HEK293T (cell line): Measurements from ENCODE around the gene CCNA1.
A peak's percentile ranks its signal among the peaks of the same experiment; 100 is the strongest.

Experiments
- CTCF ChIA-PET: fragments of 350-600 bp; formaldehyde crosslinking; extraction: SDS; loops from one replicate; lab custom pipeline; 2021; ENCODE audit warnings: antibody characterized with exemption, inconsistent platforms; lab: Yijun Ruan, JAX
- POLR2A ChIA-PET: fragments of 350-600 bp; formaldehyde crosslinking; extraction: SDS; loops from one replicate; lab custom pipeline; 2020; ENCODE audit warnings: antibody characterized with exemption, inconsistent platforms; lab: Yijun Ruan, JAX
- DNase-seq: peaks from one replicate; pipeline ENCODE4 v3.0.0; 2012; ENCODE audit warnings: mixed read lengths; ENCODE audit errors: extremely low spot score
- ARNT ChIP-seq: fragments of 450-650 bp; IDR thresholded peaks from 2 replicates; pipeline ENCODE4 v1.6.1; 2017; ENCODE audit warnings: mild to moderate bottlenecking
- BHLHE40 ChIP-seq: fragments of 450-650 bp; IDR thresholded peaks from 2 replicates; pipeline ENCODE4 v1.6.1; 2016; ENCODE audit warnings: mild to moderate bottlenecking, moderate library complexity, borderline replicate concordance
- CTBP1 ChIP-seq: fragments of 450-650 bp; IDR thresholded peaks from 2 replicates; pipeline ENCODE4 v1.6.1; 2016; ENCODE audit warnings: borderline replicate concordance
- ELF4 ChIP-seq: fragments of 450-650 bp; IDR thresholded peaks from 2 replicates; pipeline ENCODE4 v1.6.1; 2017; ENCODE audit warnings: antibody characterized with exemption
- FOXA1 ChIP-seq: fragments of 450-650 bp; IDR thresholded peaks from 2 replicates; pipeline ENCODE4 v1.6.1; 2016; ENCODE audit warnings: mild to moderate bottlenecking
- FOXK2 ChIP-seq: fragments of 450-650 bp; IDR thresholded peaks from 2 replicates; pipeline ENCODE4 v1.6.1; 2016; ENCODE audit warnings: mild to moderate bottlenecking
- FOXM1 ChIP-seq: fragments of 450-650 bp; IDR thresholded peaks from 2 replicates; pipeline ENCODE4 v1.6.1; 2017; ENCODE audit warnings: mild to moderate bottlenecking, borderline replicate concordance
- HDGF ChIP-seq: fragments of 450-650 bp; IDR thresholded peaks from 2 replicates; pipeline ENCODE4 v1.6.1; 2017; ENCODE audit warnings: antibody characterized with exemption, borderline replicate concordance
- L3MBTL2 ChIP-seq: fragments of 450-650 bp; conservative IDR thresholded peaks from 2 replicates; pipeline ENCODE4 v1.6.1; 2016; ENCODE audit warnings: mild to moderate bottlenecking
- LEF1 ChIP-seq: fragments of 450-650 bp; IDR thresholded peaks from 2 replicates; pipeline ENCODE4 v1.6.1; 2017; ENCODE audit warnings: mild to moderate bottlenecking, borderline replicate concordance
- NFRKB ChIP-seq: fragments of 450-650 bp; IDR thresholded peaks from 2 replicates; pipeline ENCODE4 v1.6.1; 2016; ENCODE audit warnings: mild to moderate bottlenecking, moderate library complexity
- SP1 ChIP-seq: fragments of 450-650 bp; IDR thresholded peaks from 2 replicates; pipeline ENCODE4 v1.6.1; 2017
- SUZ12 ChIP-seq: fragments of 450-650 bp; IDR thresholded peaks from 2 replicates; pipeline ENCODE4 v1.6.1; 2016; ENCODE audit warnings: mild to moderate bottlenecking
- TARDBP ChIP-seq: fragments of 450-650 bp; IDR thresholded peaks from 2 replicates; pipeline ENCODE4 v1.6.1; 2016
- ZNF384 ChIP-seq: fragments of 450-650 bp; IDR thresholded peaks from 2 replicates; pipeline ENCODE4 v1.6.1; 2016
- TF ChIP-seq, protein P1 (sequence below): fragments of 450-650 bp; IDR thresholded peaks from 2 replicates; pipeline ENCODE4 v1.6.1; 2016

The CCNA1 gene

DNA sequence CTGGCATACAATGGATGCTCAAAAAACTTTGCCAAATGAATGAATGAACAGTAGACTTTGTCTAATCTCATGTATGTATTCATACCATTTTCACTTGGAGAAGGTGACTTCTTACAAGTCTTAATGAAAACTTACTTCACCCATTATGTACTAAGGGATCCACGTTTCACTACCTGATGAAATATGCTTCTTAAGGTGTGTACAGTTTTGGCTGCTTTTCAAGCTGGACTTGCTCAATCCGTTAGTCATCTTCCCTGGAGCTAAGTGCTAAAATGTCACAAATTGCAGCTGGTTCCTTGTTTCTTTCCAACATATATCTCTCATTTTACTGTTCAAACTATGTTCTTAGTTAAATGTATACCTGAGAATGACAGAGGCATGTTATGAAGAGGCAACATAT, 4.2 kb upstream of the CCNA1 start:
- CTCF ChIA-PET, result interaction anchor here (0.8 kb wide), 1 partner anchor 108 kb away, joined by 3 read pairs; no protein-coding TSS in a partner anchor
- TF ChIP-seq L3MBTL2 (no peak), ELF4 (no peak), TARDBP (no peak), CTBP1 (no peak), LEF1 (no peak), FOXA1 (no peak), SP1 (no peak), ARNT (no peak), ZNF384 (no peak), FOXM1 (no peak)
- TF ChIP-seq, protein P1, sequence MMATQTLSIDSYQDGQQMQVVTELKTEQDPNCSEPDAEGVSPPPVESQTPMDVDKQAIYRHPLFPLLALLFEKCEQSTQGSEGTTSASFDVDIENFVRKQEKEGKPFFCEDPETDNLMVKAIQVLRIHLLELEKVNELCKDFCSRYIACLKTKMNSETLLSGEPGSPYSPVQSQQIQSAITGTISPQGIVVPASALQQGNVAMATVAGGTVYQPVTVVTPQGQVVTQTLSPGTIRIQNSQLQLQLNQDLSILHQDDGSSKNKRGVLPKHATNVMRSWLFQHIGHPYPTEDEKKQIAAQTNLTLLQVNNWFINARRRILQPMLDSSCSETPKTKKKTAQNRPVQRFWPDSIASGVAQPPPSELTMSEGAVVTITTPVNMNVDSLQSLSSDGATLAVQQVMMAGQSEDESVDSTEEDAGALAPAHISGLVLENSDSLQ, result no peak
- no peak for DNase-seq
- POLR2A ChIA-PET, result no interaction called here

DNA sequence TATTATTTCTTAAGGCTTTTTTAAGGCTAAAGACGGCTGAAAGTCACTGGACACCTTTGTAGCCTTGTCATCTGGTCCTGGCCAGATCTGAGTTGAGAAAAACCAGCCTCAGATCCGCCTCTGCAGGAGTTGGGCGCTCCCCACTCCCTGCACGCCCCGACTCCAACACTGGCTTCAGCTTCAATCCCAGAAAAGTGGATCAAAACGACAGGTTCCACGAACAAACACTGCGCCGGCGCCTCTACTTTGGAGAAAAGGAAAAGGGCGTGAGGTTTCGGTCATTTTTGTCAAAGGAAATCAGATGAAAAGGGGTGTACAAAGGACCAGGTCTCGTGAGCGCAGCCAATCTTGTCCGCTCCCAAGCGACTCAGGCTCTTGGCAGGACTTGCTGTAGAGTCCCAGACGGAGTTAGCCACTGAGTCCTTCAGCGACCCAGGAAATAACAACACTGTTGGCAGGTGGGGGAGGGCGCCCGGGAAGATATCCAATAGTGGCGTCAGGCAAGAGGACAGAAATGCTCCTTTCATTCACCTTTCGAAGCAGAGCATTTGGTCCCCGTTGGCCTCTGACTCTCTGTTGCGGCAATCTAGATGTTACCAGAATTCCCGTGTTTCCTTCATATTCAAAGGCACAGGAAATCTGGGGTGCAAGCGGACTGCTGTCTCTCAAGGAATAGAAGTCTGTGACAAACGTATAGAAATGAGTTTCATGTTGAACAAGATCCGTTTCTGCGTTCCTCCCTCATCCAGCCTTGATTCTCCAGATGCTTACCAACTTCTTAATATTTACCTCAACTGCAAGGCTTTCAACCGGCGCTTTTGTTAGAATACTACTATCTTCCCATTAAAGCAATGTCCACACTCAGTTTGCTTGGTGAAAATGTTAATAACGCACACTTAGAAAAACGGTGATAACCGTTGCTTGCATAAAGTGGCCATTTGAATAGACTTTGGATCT, 1.8 kb upstream of the CCNA1 start:
- CTCF ChIA-PET, result no interaction called here
- POLR2A ChIA-PET, result no interaction called here
- TF ChIP-seq L3MBTL2, result no peak
- TF ChIP-seq BHLHE40, result no peak
- no peak for TF ChIP-seq SUZ12
- no peak for TF ChIP-seq FOXM1
- TF ChIP-seq NFRKB, result no peak
- no peak for TF ChIP-seq SP1
- no peak for TF ChIP-seq ZNF384
- no peak for TF ChIP-seq FOXK2
- no peak for TF ChIP-seq ELF4
- TF ChIP-seq LEF1, result no peak
- no peak for TF ChIP-seq HDGF
- no peak for TF ChIP-seq FOXA1
- TF ChIP-seq CTBP1, result no peak
- TF ChIP-seq ARNT, result no peak
- TF ChIP-seq, protein P1, result no peak
- no peak for TF ChIP-seq TARDBP
- DNase-seq, result no peak

DNA sequence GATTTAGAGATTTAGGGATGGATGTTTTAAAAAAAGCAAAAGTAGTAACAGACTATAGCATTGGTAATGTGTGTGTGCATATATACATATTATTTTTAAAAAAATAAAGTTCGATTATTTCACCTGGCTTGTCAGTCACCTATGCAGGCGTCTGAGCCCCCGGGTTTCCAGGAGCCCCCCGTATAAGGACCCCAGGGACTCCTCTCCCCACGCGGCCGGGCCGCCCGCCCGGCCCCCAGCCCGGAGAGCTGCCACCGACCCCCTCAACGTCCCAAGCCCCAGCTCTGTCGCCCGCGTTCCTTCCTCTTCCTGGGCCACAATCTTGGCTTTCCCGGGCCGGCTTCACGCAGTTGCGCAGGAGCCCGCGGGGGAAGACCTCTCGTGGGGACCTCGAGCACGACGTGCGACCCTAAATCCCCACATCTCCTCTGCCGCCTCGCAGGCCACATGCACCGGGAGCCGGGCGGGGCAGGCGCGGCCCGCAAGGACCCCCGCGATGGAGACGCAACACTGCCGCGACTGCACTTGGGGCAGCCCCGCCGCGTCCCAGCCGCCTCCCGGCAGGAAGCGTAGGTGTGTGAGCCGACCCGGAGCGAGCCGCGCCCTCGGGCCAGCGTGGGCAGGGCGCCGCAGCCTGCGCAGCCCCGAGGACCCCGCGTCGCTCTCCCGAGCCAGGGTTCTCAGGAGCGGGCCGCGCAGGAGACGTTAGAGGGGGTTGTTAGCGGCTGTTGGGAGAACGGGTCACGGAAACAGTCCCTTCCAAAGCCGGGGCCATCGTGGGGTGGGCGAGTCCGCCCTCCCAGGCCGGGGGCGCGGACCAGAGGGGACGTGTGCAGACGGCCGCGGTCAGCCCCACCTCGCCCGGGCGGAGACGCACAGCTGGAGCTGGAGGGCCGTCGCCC, 840 bp upstream of the CCNA1 start:
- ChIA-PET POLR2A (no interaction called here), CTCF (no interaction called here)
- TF ChIP-seq L3MBTL2, result peak; percentile 81
- TF ChIP-seq HDGF, result no peak
- peak; percentile 39 for DNase-seq

DNA sequence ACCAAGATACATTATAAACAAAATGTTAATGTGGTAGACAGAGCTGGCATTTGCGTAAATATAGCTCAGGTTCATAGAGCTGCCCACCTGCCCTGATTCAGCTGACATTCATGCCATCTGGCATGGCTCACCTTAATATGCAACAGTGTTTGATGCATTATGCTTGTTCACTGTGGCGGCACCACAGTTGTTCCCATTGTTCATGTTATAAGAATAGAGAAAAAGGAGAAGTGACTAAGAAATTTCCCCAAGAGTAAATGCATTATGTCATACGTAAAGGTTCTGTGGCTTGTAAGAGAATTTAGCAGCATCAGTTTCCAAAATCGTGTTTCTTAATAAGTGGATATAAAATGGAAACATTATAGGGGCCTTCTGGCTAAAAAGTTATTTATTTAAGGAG, 4.5 kb downstream of the CCNA1 start:
- CTCF ChIA-PET, result interaction anchor here (0.7 kb wide), 1 partner anchor 9 kb away, joined by 8 read pairs; no protein-coding TSS in a partner anchor
- POLR2A ChIA-PET, result no interaction called here
- DNase-seq, result no peak
- TF ChIP-seq NFRKB (no peak), ZNF384 (no peak), TARDBP (no peak), FOXK2 (no peak), CTBP1 (no peak), ELF4 (no peak), LEF1 (no peak), HDGF (no peak), FOXM1 (no peak), BHLHE40 (no peak), SUZ12 (no peak), L3MBTL2 (no peak), SP1 (no peak), ARNT (no peak), FOXA1 (no peak)
- TF ChIP-seq, protein P1, result no peak

DNA sequence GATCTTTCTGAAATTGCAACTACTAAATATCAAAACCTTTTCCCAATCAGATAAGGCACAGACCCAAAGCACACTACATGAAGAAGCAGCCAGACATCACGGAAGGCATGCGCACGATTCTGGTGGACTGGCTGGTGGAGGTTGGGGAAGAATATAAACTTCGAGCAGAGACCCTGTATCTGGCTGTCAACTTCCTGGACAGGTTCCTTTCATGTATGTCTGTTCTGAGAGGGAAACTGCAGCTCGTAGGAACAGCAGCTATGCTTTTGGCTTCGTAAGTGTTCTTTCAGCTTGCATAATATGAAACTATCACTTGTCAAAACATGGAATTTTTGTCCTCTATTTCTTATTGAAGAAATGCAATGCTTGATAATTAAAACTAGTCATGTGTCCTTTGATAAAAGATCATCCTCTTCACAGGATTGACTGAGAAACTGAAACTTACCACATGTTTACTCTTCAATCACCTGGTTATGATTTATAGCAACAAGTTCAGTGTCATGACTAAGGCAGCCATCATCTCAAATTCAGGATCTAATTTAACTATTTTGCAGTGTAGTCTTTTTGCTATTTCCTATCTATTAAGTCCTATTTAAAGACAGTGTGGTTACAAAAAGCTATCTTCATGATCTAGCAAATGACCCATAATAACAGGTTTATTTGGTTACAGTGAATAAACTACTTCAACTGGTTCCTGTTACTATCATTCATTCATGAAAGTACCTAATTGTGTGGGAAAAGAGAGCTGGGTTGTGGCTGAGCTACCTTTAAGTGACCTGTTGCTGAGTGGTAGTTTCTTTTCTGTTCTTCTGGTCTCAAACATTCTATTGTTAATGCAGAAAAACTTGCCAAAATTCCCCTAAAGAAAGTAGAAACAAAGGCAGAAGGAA, 6.5 kb downstream of the CCNA1 start:
- TF ChIP-seq FOXK2, result no peak
- TF ChIP-seq ZNF384, result no peak
- TF ChIP-seq SP1, result no peak
- TF ChIP-seq LEF1, result no peak
- TF ChIP-seq NFRKB, result no peak
- no peak for TF ChIP-seq CTBP1
- no peak for TF ChIP-seq BHLHE40
- TF ChIP-seq FOXA1, result no peak
- TF ChIP-seq L3MBTL2, result no peak
- no peak for TF ChIP-seq FOXM1
- no peak for TF ChIP-seq SUZ12
- CTCF ChIA-PET, result no interaction called here
- DNase-seq, result no peak
- POLR2A ChIA-PET, result no interaction called here
